OCI-LY1 (cell line): ENCODE results near the gene ARL15.

Source experiments
- H2AFZ ChIP-seq: fragments of 200-600 bp; sonication (generic), shearing (Covaris generic); 2 replicates; pipeline ENCODE4 v1.6.0; 2014; ENCODE audit warnings: antibody characterized with exemption, mild to moderate bottlenecking, low read length
- H3F3A ChIP-seq: fragments of 200-600 bp; sonication (generic), shearing (Covaris generic); 2 replicates; pipeline ENCODE4 v1.6.0; 2014; ENCODE audit warnings: mild to moderate bottlenecking, antibody characterized with exemption, low read length, moderate library complexity; ENCODE audit not compliant: insufficient read depth
- H3K27ac ChIP-seq: fragments of 200-600 bp; sonication (generic); 2 replicates; pipeline ENCODE4 v1.5.1; 2014; ENCODE audit warnings: low read length, mixed run types, mild to moderate bottlenecking, low read depth; ENCODE audit not compliant: poor library complexity, severe bottlenecking
- H3K27me3 ChIP-seq: fragments of 200-600 bp; sonication (generic); 2 replicates; pipeline ENCODE4 v1.6.0; 2014; ENCODE audit warnings: antibody characterized with exemption, mild to moderate bottlenecking, low read length, moderate library complexity; ENCODE audit not compliant: insufficient read depth
- H3K36me3 ChIP-seq: fragments of 200-600 bp; sonication (generic); 2 replicates; pipeline ENCODE4 v1.6.1; 2014; ENCODE audit warnings: mild to moderate bottlenecking, antibody characterized with exemption, low read length, moderate library complexity, mixed read lengths; ENCODE audit not compliant: insufficient read depth
- H3K4me1 ChIP-seq: fragments of 200-600 bp; sonication (generic); 2 replicates; pipeline ENCODE4 v1.5.1; 2014; ENCODE audit warnings: mild to moderate bottlenecking, low read length, moderate library complexity; ENCODE audit not compliant: insufficient read depth, severe bottlenecking
- H3K4me2 ChIP-seq: fragments of 200-600 bp; sonication (generic), shearing (Covaris generic); 2 replicates; pipeline ENCODE4 v1.6.1; 2014; ENCODE audit warnings: low read length
- H3K4me3 ChIP-seq: fragments of 200-600 bp; sonication (generic); 2 replicates; pipeline ENCODE4 v1.5.1; 2014; ENCODE audit warnings: low read length, low read depth, mild to moderate bottlenecking, mixed read lengths; ENCODE audit not compliant: poor library complexity, severe bottlenecking
- H3K79me2 ChIP-seq: fragments of 200-600 bp; shearing (Covaris generic); 2 replicates; pipeline ENCODE4 v1.6.1; 2016; ENCODE audit warnings: mixed run types, low read length, mixed read lengths; ENCODE audit not compliant: insufficient read depth
- H3K9ac ChIP-seq: fragments of 200-600 bp; sonication (generic), shearing (Covaris generic); 2 replicates; pipeline ENCODE4 v1.6.1; 2014; ENCODE audit warnings: mild to moderate bottlenecking, low read length, mixed read lengths
- H3K9me2 ChIP-seq: fragments of 200-600 bp; sonication (generic), shearing (Covaris generic); 2 replicates; pipeline ENCODE4 v1.6.1; 2014; ENCODE audit warnings: low read depth, mild to moderate bottlenecking, low read length, mixed read lengths
- H3K9me3 ChIP-seq: fragments of 200-600 bp; shearing (Covaris generic); 2 replicates; pipeline ENCODE4 v1.6.1; 2014; ENCODE audit warnings: low read length, mixed read lengths
- H4K20me1 ChIP-seq: fragments of 200-600 bp; sonication (generic), shearing (Covaris generic); 2 replicates; pipeline ENCODE4 v1.6.0; 2016; ENCODE audit warnings: mild to moderate bottlenecking, low read length; ENCODE audit not compliant: insufficient read depth
- CTCF ChIP-seq: fragments of 200-600 bp; sonication (generic), shearing (Covaris generic); IDR thresholded peaks from 2 replicates; pipeline ENCODE4 v1.5.1; 2017; ENCODE audit warnings: mild to moderate bottlenecking, antibody characterized with exemption, low read length, moderate library complexity, mixed read lengths
- EZH2 ChIP-seq: fragments of 200-600 bp; sonication (generic), shearing (Covaris generic); IDR thresholded peaks from 2 replicates; pipeline ENCODE4 v1.8.0; 2017; ENCODE audit warnings: borderline replicate concordance, mixed run types, mild to moderate bottlenecking, antibody characterized with exemption, low read length, moderate library complexity, mixed read lengths

Gene ARL15

DNA sequence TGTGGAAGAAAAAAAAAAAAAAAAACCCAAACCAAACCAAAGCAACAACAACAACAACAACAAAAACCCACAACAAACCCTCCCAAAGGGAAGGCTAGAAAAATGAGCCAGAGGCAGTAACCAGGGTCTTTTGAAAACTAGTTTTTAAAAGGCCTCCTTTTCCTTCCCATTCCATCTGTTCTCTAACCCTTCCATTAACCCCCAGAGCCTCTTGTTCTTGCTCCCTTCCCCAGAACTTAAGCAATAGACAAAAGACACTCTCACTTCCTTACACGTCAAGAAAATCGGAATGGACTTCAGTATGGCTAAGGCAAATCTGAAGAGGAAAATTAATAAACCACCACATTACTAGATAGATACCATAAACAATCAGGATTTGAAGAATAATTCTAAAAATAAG is 292.8 kb downstream of the ARL15 start:
- H3K27ac ChIP-seq, result no peak overlapping the region
- peaks cover 13% of the 10 kb centered on the region for H3K4me1 ChIP-seq
- no peak overlapping the region for H3K4me3 ChIP-seq
- no peaks in the 10 kb centered on the region for H3K9me2 ChIP-seq
- H3K79me2 ChIP-seq, result peaks cover 8% of the 10 kb centered on the region
- H4K20me1 ChIP-seq, result no peaks in the 10 kb centered on the region
- H3K9ac ChIP-seq, result no peak overlapping the region
- H3K4me2 ChIP-seq, result no peak overlapping the region
- peaks cover 82% of the 10 kb centered on the region for H3K36me3 ChIP-seq
- no peaks in the 10 kb centered on the region for H3K27me3 ChIP-seq
- no peak overlapping the region for H2AFZ ChIP-seq
- no peaks in the 10 kb centered on the region for H3K9me3 ChIP-seq
- H3F3A ChIP-seq, result no peaks in the 10 kb centered on the region
- TF ChIP-seq CTCF, result no peak

DNA sequence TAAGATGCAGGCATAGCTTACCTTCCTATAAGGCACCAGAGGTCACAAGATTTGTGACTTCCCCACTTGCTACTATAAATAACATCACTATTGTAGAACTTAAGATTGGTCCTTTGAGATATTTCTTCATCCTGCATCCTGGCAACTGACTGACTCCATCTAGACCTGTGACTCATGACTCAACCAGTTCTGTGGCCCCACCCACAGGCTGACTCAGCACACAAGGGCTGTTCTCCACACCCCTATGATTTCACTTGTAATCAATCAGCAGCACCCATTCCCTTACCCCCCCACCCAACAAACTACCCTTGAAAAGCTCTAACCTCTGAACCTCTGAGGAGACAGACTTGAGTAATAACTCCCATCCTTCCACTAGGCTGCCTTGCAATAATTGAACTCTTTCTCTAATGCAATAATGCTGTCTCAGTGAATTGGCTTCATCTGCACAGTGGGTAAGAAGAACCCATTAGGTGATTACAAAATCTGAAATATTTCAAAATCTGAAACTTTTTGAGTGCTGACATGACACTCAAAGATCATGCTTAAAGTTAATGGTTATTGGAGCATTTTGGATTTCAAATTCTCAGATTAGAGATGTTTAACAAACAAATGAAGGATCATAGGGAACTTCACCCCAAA is 296.7 kb downstream of the ARL15 start:
- Histone ChIP-seq H3K9ac (no peak overlapping the region), H3K27me3 (no peaks in the 10 kb centered on the region), H4K20me1 (no peaks in the 10 kb centered on the region), H3K27ac (no peak overlapping the region), H3K36me3 (peaks cover 66% of the 10 kb centered on the region), H3K9me3 (no peaks in the 10 kb centered on the region), H3K4me2 (no peak overlapping the region), H2AFZ (no peak overlapping the region), H3K9me2 (no peaks in the 10 kb centered on the region), H3F3A (no peaks in the 10 kb centered on the region), H3K79me2 (no peaks in the 10 kb centered on the region), H3K4me3 (no peak overlapping the region), H3K4me1 (peaks cover 17% of the 10 kb centered on the region)
- TF ChIP-seq EZH2, result no peak
- no peak for TF ChIP-seq CTCF

- H3K9ac ChIP-seq, result no peak overlapping the region
- H3K36me3 ChIP-seq, result peaks cover 33% of the 10 kb centered on the region
- no peak overlapping the region for H3K4me2 ChIP-seq
- no peaks in the 10 kb centered on the region for H4K20me1 ChIP-seq
- H3K79me2 ChIP-seq, result no peaks in the 10 kb centered on the region
- no peaks in the 10 kb centered on the region for H3K27me3 ChIP-seq
- no peak overlapping the region for H3K27ac ChIP-seq
- peaks cover 27% of the 10 kb centered on the region for H3K4me1 ChIP-seq
- no peaks in the 10 kb centered on the region for H3K9me2 ChIP-seq
- H3F3A ChIP-seq, result no peaks in the 10 kb centered on the region
- TF ChIP-seq CTCF (no peak), EZH2 (no peak)
- no peak overlapping the region for H2AFZ ChIP-seq
- H3K4me3 ChIP-seq, result no peak overlapping the region
- no peaks in the 10 kb centered on the region for H3K9me3 ChIP-seq
These were observed 300.5 kb downstream of the ARL15 start for GRCh38 chr5:54009828-54010227.
